Ovary (tissue), 9 donors: ENCODE results near the gene TENM4. TPM values are rescaled to one million over a fixed set of nuclear protein-coding genes. Genes with fewer than 3 reads are reported as not detected.
A peak's percentile ranks its signal among the peaks of the same experiment; 100 is the strongest.

ENCODE experiments used
- DNase-seq, 5 donors: peaks; one replicate each; pipeline ENCODE4 v3.0.0-alpha.2; 2019 to 2020
- H3K27ac ChIP-seq, 2 donors: fragments of 200-600 bp; one replicate each; pipeline versions ENCODE4 v1.5.1 to v1.8.0; 2019 to 2022
- H3K27me3 ChIP-seq: fragments of 200-600 bp; one replicate; pipeline ENCODE4 v1.8.0; 2022
- H3K36me3 ChIP-seq: fragments of 200-600 bp; sonication (generic); one replicate; pipeline ENCODE4 v1.5.1; 2019
- H3K4me1 ChIP-seq: one replicate; pipeline ENCODE4 v1.8.1; 2013; ENCODE audit warnings: mild to moderate bottlenecking, moderate library complexity; ENCODE audit not compliant: insufficient read depth
- H3K4me3 ChIP-seq: fragments of 200-600 bp; sonication (generic); one replicate; pipeline ENCODE4 v1.5.1; 2017
- H3K9me3 ChIP-seq, 2 donors: fragments of 200-600 bp in 1 of 2; sonication (generic) in 1 of 2; one replicate each; pipeline versions ENCODE4 v1.5.1 to v1.8.1; 2013 to 2019; ENCODE audit warnings: mild to moderate bottlenecking in 1 of 2, moderate library complexity in 1 of 2
- CTCF ChIP-seq, 3 donors: fragments of 450-650 bp in 2 of 3; fragments of 200-600 bp in 1 of 3; IDR thresholded peaks; one replicate each; pipeline versions ENCODE4 v1.5.1 to v1.8.0; 2016 to 2022; ENCODE audit warnings: antibody characterized with exemption in 3 of 3, mild to moderate bottlenecking in 1 of 3
- EP300 ChIP-seq: sonication (generic); formaldehyde crosslinking; IDR thresholded peaks from one replicate; pipeline ENCODE4 v1.6.1; 2017; ENCODE audit warnings: antibody characterized with exemption
- POLR2A ChIP-seq: fragments of 450-650 bp; IDR thresholded peaks from one replicate; pipeline ENCODE4 v1.6.1; 2017; ENCODE audit warnings: antibody characterized with exemption, mild to moderate bottlenecking, moderate library complexity
- WGBS, 3 donors: extraction: QIAGEN DNeasy Blood & Tissue Kit in 1 of 3; methylation state at CpG; one replicate each; pipeline versions ENCODE4 v1.1.5 to v1.1.7; 2013 to 2017; 5-methylcytosine and 5-hydroxymethylcytosine counted together
- intact Hi-C, 4 donors: fragments of 100-400 bp; cut with DNase I; formaldehyde crosslinking; loops; one replicate each; pipeline versions ENCODE4 v1.11.0 to v1.15.1; 2022 to 2023
- polyA plus RNA-seq, 2 donors: library from polyadenylated mRNA; stranded (reverse); fragments of 200-250 nt in 1 of 2; fragments of 350-450 nt in 1 of 2; fragmentation: Illumina TruSeq in 1 of 2; extraction: RNeasy Lipid Tissue Mini Kit (QIAGEN cat#74804) in 1 of 2; gene quantifications; one replicate each; pipeline ENCODE4 v1.2.3, GENCODE V29; 2013 to 2014
- total RNA-seq, 7 donors: library from RNA; depleted of rRNA in 2 of 7; stranded (reverse); fragments of >200 nt in 2 of 7; fragmentation: NEBNext Ultra II Directional in 3 of 7; extraction: Animal tissue kit (Norgen Biotek cat#: 25700) in 3 of 7; gene quantifications; one replicate each; pipeline versions ENCODE4 v1.1.0 to v1.2.4, GENCODE V29; 2016 to 2023
- donor health status: DM: no; HTN: no; CAD: no; lungs with moderate emphysema.
- donor health status: DM: no; HTN: no; CAD: no.
- donor health status: Bipolar disorder and iron deficiency.
- donor health status: DM: yes; HTN: yes; CAD: no.
- donor health status: DM: no; HTN: no; CAD: no.
- donor health status: DM: yes; HTN: yes; CAD: no.

TENM4 gene
- total and polyA plus RNA-seq, 9 donors = 11.0 to 206 (median 107) TPM

- DNase-seq = no peak
- no peak overlapping the region for H3K27ac ChIP-seq
- no peaks in the 10 kb centered on the region for H3K27me3 ChIP-seq
- peaks cover 12% of the 10 kb centered on the region for H3K4me1 ChIP-seq
- H3K36me3 ChIP-seq = no peaks in the 10 kb centered on the region
- H3K9me3 ChIP-seq = no peaks in the 10 kb centered on the region
- TF ChIP-seq CTCF (IDR thresholded peaks at IDR 0.05) = no peak
- TF ChIP-seq POLR2A = no peak
- no peak for TF ChIP-seq EP300
- WGBS, 3 donors = 94 to 100% (median 98%) methylated on average over 1 of the region's 1 CpG
- no peak overlapping the region for H3K4me3 ChIP-seq
- intact Hi-C loops = no loop called here
These were observed 419.2 kb downstream of the TENM4 start for GRCh38 chr11:79021601-79022000.

DNA sequence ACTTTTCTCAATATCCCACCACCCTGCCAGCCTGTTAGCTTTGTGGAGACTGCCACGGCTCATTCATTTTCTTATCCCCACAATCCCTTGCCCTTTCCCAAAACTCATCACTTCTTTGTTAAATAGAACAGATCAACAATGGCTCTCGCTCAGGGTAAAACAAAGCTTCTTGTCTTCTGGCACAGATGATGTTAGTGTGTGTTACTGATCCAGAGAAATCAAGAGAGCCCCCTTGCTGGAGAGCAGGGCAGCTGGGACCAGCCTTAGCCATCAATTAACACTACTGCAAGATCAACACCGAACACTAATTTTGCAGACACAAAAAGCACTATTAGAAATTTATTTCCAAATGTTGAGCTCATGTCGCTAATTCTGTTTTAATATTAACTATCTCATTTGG lies 420.9 kb downstream of the TENM4 start:
- Histone ChIP-seq H3K27ac (no peak overlapping the region), H3K9me3 (no peaks in the 10 kb centered on the region), H3K27me3 (no peaks in the 10 kb centered on the region), H3K4me1 (peaks cover 9% of the 10 kb centered on the region), H3K36me3 (no peaks in the 10 kb centered on the region), H3K4me3 (no peak overlapping the region)
- intact Hi-C loops = no loop called here
- no peak for DNase-seq
- 88 to 96% (median 92%) methylated on average over 4 of the region's 4 CpGs for WGBS, 3 donors
- TF ChIP-seq CTCF (IDR thresholded peaks at IDR 0.05) (no peak), POLR2A (no peak), EP300 (no peak)

DNA sequence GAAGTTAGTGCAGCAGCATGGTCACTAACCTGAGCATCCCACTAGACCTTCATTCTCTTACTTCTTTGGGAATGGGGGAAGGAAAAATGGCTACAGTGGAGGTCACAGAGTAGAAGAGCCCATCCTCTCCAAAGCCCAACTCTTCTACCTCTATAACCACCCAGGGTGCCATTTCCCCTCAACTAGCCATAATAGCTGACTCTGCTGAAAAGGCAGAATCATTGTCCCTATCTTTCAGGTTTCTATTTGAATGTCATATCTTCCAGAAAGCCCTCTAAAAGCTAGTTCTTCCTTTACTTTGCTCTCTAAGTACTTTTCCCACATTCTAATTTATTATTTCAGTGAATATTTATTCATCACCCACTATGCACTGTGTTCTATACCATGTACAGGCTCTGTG lies 421.6 kb downstream of the TENM4 start:
- Histone ChIP-seq H3K36me3 (no peaks in the 10 kb centered on the region), H3K9me3 (no peaks in the 10 kb centered on the region), H3K27me3 (no peaks in the 10 kb centered on the region), H3K4me3 (no peak overlapping the region), H3K4me1 (peaks cover 9% of the 10 kb centered on the region), H3K27ac (no peak overlapping the region)
- TF ChIP-seq CTCF (IDR thresholded peaks at IDR 0.05) (no peak), POLR2A (no peak), EP300 (no peak)
- no peak for DNase-seq
- intact Hi-C loops = no loop called here

DNA sequence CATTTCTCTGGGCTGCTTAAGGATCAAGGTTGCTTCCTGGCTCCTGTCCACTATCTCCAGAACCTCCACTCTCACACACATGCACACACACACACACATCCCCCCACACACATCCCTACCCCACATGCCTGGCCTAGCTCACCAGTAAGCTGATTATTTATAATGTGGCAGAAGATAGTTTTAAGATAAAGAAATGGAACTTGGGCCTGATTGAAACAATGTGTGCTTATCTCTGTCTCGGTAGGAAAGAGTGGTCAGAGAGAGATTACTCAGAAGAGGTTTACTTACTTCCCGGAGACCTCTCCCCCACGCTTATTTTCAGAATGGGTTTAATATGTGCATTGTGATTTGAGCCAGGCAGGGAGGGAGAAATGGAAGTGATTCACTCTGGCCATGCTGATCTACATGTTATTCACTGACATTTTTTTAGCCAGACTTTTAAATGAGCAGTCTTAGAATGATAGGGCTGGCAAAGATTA lies 422.4 kb downstream of the TENM4 start:
- 4 to 15% (median 6%) methylated on average over 3 of the region's 3 CpGs for WGBS, 3 donors
- no peak overlapping the region for H3K27ac ChIP-seq
- H3K4me1 ChIP-seq = peaks cover 9% of the 10 kb centered on the region
- DNase-seq = peak; percentile 30 to 55 (median 43)
- no peaks in the 10 kb centered on the region for H3K9me3 ChIP-seq
- no peaks in the 10 kb centered on the region for H3K27me3 ChIP-seq
- TF ChIP-seq CTCF (IDR thresholded peaks at IDR 0.05) = no peak
- no peak for TF ChIP-seq EP300
- TF ChIP-seq POLR2A = no peak
- H3K4me3 ChIP-seq = no peak overlapping the region
- intact Hi-C loops = no loop called here
- no peaks in the 10 kb centered on the region for H3K36me3 ChIP-seq

DNA sequence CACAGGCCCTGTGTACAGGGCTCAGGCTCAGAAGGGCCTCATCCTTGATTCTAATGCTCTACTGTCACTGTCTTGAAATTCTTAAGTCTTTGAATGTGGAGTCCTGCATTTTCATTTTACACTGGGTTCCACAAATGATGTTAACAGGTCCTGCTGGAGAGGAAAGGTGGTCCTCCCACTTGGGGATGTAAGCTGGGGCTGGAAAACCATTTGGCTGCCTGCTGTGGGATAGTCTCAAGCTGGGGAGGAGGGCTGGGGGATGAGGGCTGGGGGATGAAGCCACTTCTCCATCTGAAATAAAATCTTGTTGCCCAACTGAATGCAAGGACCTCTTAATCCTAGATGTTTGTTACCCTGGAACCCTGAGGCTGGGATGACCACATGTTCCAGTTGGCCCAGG lies 423.0 kb downstream of the TENM4 start:
- H3K36me3 ChIP-seq = no peaks in the 10 kb centered on the region
- H3K4me1 ChIP-seq = peaks cover 9% of the 10 kb centered on the region
- no peak overlapping the region for H3K4me3 ChIP-seq
- no peak overlapping the region for H3K27ac ChIP-seq
- H3K9me3 ChIP-seq = no peaks in the 10 kb centered on the region
- no peaks in the 10 kb centered on the region for H3K27me3 ChIP-seq
- intact Hi-C loops = no loop called here
- TF ChIP-seq CTCF (IDR thresholded peaks at IDR 0.05) = no peak
- no peak for TF ChIP-seq EP300
- no peak for TF ChIP-seq POLR2A
- DNase-seq = peak in 1 of 5 donors; percentile 14
